ENCODE data around the gene UNKL.

The UNKL gene

GRCh38 chr16:1325673-1326371 lies 88.7 kb downstream of the UNKL start:
- no peak overlapping the region for H3K4me3 ChIP-seq (replicated peaks; ENCODE audit: low read depth, low read length)
- no peak for DNase-seq (ENCODE audit: extremely low read depth, low read depth)
- TF ChIP-seq, protein P1, sequence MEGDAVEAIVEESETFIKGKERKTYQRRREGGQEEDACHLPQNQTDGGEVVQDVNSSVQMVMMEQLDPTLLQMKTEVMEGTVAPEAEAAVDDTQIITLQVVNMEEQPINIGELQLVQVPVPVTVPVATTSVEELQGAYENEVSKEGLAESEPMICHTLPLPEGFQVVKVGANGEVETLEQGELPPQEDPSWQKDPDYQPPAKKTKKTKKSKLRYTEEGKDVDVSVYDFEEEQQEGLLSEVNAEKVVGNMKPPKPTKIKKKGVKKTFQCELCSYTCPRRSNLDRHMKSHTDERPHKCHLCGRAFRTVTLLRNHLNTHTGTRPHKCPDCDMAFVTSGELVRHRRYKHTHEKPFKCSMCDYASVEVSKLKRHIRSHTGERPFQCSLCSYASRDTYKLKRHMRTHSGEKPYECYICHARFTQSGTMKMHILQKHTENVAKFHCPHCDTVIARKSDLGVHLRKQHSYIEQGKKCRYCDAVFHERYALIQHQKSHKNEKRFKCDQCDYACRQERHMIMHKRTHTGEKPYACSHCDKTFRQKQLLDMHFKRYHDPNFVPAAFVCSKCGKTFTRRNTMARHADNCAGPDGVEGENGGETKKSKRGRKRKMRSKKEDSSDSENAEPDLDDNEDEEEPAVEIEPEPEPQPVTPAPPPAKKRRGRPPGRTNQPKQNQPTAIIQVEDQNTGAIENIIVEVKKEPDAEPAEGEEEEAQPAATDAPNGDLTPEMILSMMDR (IDR thresholded peaks at IDR 0.05; ENCODE audit: low read depth, low read length, missing control alignments): no peak

GRCh38 chr16:1325261-1325660 lies 89.2 kb downstream of the UNKL start:
- no peak overlapping the region for H3K4me3 ChIP-seq (replicated peaks; ENCODE audit: low read depth, low read length)
- DNase-seq (ENCODE audit: extremely low read depth, low read depth): no peak
- TF ChIP-seq, protein P1 (IDR thresholded peaks at IDR 0.05; ENCODE audit: low read depth, low read length, missing control alignments): no peak

DNA sequence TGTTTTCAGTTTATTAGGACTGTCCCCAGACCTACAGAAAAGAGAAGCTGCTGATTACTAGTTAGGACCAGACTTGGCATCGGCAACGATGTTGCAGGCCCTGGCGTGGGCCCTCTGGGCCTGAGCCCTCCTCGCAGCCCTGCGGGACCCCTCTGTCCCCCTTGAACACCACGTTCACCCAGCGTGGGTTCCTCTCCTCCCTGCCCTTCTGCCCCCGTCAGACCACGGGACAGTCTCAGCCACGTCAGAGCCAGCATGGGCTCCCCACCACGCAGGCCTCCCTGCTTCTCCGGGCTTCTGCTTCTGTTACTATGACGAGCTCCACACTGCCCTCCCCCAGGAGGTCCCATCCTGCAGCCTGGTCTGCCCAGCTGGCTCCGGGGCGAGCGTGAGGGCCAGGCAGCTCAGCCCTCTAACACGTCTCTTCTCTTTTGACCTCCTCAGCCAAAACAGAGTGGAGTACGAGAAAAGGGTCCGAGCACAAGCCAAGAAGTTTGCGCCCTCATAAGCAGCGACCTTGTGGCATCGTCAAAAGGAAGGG lies 90.1 kb downstream of the UNKL start:
- no peak for DNase-seq (ENCODE audit: extremely low read depth, low read depth)
- TF ChIP-seq, protein P1 (IDR thresholded peaks at IDR 0.05; ENCODE audit: low read depth, low read length, missing control alignments): no peak
- no peak overlapping the region for H3K4me3 ChIP-seq (replicated peaks; ENCODE audit: low read depth, low read length)

DNA sequence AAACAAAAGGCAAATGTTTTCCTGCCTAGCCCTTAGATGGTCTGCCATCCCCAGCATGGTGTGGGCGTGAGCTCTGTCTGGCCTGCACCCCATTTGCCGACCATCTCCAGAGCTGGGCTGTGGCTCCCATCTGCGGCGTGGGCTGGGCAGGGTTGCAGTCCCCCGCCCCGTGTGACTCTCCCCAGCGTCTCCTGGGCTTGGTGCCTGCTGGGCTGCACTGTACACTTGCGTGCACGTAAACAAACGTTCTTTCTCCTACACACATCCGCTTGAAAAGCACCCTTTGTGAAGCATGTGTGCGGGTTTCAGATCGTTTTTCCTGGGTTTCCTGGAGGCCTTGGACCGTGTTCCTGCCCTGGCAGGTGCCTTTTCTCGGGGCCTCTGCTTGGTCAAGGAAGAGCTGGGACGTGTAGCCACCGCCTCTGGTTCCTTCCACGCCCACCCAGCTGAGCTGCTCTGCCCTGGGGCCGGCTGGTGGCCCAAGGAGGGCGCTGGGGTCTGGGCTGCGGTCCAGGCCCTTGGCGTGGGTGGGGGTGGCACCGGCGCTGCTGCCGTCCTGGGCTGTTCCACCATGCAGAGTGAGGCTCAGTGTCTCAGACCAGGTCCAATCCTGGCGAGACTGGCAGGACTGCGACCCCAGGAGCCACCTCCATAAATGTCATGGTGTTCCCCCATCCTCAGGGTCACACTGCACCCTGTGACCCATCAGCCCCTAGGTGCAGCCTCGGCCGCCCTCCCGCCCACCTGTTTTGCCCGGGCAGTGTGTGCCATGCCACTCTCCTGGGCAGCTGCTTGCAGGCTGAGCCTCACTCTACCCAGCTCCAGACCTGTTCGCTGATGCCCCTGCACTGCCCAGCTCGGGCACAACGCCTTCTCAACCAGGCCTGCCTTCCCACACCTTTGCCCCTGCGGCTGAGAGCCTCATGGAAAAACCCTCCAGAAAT lies 90.9 kb downstream of the UNKL start:
- H3K4me3 ChIP-seq (replicated peaks; ENCODE audit: low read depth, low read length): no peak overlapping the region
- TF ChIP-seq, protein P1 (IDR thresholded peaks at IDR 0.05; ENCODE audit: low read depth, low read length, missing control alignments): no peak
- DNase-seq (ENCODE audit: extremely low read depth, low read depth): no peak

DNA sequence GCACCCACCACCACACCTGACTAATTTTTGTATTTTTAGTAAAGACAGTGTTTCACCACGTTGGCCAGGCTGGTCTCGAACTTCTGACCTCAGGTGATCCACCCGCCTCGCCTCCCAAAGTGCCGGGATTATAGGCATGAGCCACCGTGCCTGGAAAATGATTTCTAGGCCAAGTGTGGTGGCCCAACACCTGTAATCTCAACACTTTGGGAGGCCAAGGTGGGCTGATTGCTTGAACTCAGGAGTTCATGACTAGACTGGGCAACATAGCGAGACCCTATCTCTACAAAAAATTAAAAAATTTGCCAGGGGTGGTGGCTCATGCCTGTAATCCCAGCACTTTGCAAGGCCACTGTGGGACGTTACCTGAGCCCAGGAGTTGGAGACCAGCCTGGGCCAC lies 92.1 kb downstream of the UNKL start:
- DNase-seq (ENCODE audit: extremely low read depth, low read depth): no peak
- H3K4me3 ChIP-seq (replicated peaks; ENCODE audit: low read depth, low read length): no peak overlapping the region
- TF ChIP-seq, protein P1 (IDR thresholded peaks at IDR 0.05; ENCODE audit: low read depth, low read length, missing control alignments): no peak

- TF ChIP-seq, protein P1 (IDR thresholded peaks at IDR 0.05; ENCODE audit: low read depth, low read length, missing control alignments): no peak
- DNase-seq (ENCODE audit: extremely low read depth, low read depth): no peak
- no peak overlapping the region for H3K4me3 ChIP-seq (replicated peaks; ENCODE audit: low read depth, low read length)
Observed at GRCh38 chr16:1320658-1321240, 93.8 kb downstream of the UNKL start.

All from HFF-Myc (cell line).